GM23338 (cell line): Measurements from ENCODE around the gene CLCNKA. TPM values are rescaled to one million over a fixed set of nuclear protein-coding genes. Genes with fewer than 3 reads are reported as not detected.

ENCODE experiments used
- ATAC-seq: fragments of 200-7000 bp; cut with Tn5 transposase; 3 replicates; pipeline ENCODE4 v1.9.1; 2020
- DNase-seq: peaks from one replicate; pipeline ENCODE4 v3.0.0-alpha.2; 2015; ENCODE audit warnings: low spot score
- H2AFZ ChIP-seq: fragments of 200-600 bp; sonication (generic); 2 replicates; pipeline ENCODE4 v1.8.0; 2016; ENCODE audit warnings: antibody characterized with exemption, mild to moderate bottlenecking, moderate library complexity
- H3F3A ChIP-seq: fragments of 200-600 bp; sonication (generic); replicated peaks from 2 replicates; pipeline ENCODE4 v1.8.0; 2017; ENCODE audit warnings: antibody characterized with exemption, mixed run types, low read depth
- H3K27ac ChIP-seq: fragments of 200-600 bp; sonication (generic); 2 replicates; pipeline ENCODE4 v1.6.1; 2016; ENCODE audit warnings: low read depth
- H3K27me3 ChIP-seq: fragments of 200-600 bp; sonication (generic); 2 replicates; pipeline ENCODE4 v1.8.0; 2016; ENCODE audit warnings: mild to moderate bottlenecking, mixed run types, moderate library complexity; ENCODE audit not compliant: insufficient read depth
- H3K36me3 ChIP-seq: fragments of 200-600 bp; sonication (generic); 2 replicates; pipeline ENCODE4 v1.8.0; 2016; ENCODE audit warnings: mild to moderate bottlenecking; ENCODE audit not compliant: insufficient read depth
- H3K4me1 ChIP-seq: fragments of 200-600 bp; sonication (generic); 2 replicates; pipeline ENCODE4 v1.8.0; 2016; ENCODE audit warnings: mild to moderate bottlenecking, moderate library complexity; ENCODE audit not compliant: insufficient read depth
- H3K4me2 ChIP-seq: fragments of 200-600 bp; sonication (generic); 2 replicates; pipeline ENCODE4 v1.7.1; 2017; ENCODE audit warnings: mixed run types
- H3K4me3 ChIP-seq: fragments of 200-600 bp; sonication (generic); 2 replicates; pipeline ENCODE4 v1.6.1; 2016; ENCODE audit warnings: mixed run types
- H3K79me2 ChIP-seq: fragments of 200-600 bp; sonication (generic); replicated peaks from 2 replicates; pipeline ENCODE4 v1.8.0; 2017; ENCODE audit warnings: mild to moderate bottlenecking; ENCODE audit not compliant: insufficient read depth
- H3K9me2 ChIP-seq: fragments of 200-600 bp; sonication (generic); 2 replicates; pipeline ENCODE4 v1.8.0; 2017; ENCODE audit not compliant: insufficient read depth
- H4K20me1 ChIP-seq: fragments of 200-600 bp; sonication (generic); replicated peaks from 2 replicates; pipeline ENCODE4 v1.8.0; 2017; ENCODE audit warnings: mild to moderate bottlenecking; ENCODE audit not compliant: insufficient read depth
- H3K27ac Mint-ChIP-seq: 2 replicates; pipeline ENCODE4 v1.8.0; 2020; ENCODE audit warnings: inconsistent platforms, mild to moderate bottlenecking, moderate library complexity, mixed read lengths
- H3K27me3 Mint-ChIP-seq: 3 replicates; pipeline ENCODE4 v1.8.0; 2022; ENCODE audit warnings: low read depth, mild to moderate bottlenecking, moderate library complexity, mixed read lengths, inconsistent platforms; ENCODE audit not compliant: insufficient read depth, poor library complexity
- H3K36me3 Mint-ChIP-seq: 3 replicates; pipeline ENCODE4 v1.8.0; 2021; ENCODE audit warnings: low read depth, mild to moderate bottlenecking, inconsistent platforms, moderate library complexity, mixed read lengths
- H3K4me1 Mint-ChIP-seq: 3 replicates; pipeline ENCODE4 v1.8.0; 2020; ENCODE audit warnings: mild to moderate bottlenecking, inconsistent platforms, mixed read lengths
- H3K4me3 Mint-ChIP-seq: 3 replicates; pipeline ENCODE4 v1.8.0; 2021; ENCODE audit warnings: moderate library complexity, mild to moderate bottlenecking, inconsistent platforms, mixed read lengths
- H3K9me3 Mint-ChIP-seq: 3 replicates; pipeline ENCODE4 v1.8.0; 2020; ENCODE audit warnings: moderate library complexity, mild to moderate bottlenecking, inconsistent platforms, mixed read lengths
- CREB1 ChIP-seq: fragments of 250-450 bp; sonication (Bioruptor Pico); IDR thresholded peaks from 2 replicates; pipeline ENCODE4 v1.5.0; 2020; ENCODE audit warnings: low read depth, mild to moderate bottlenecking, moderate library complexity
- CTCF ChIP-seq, 2 experiments: fragments of 200-600 bp in 1 of 2; sonication (generic) in 1 of 2; conservative IDR thresholded peaks; 2 replicates each; pipeline versions ENCODE4 v1.5.1 to v1.6.1; 2016 to 2017; ENCODE audit warnings: antibody characterized with exemption in 2 of 2, low read depth in 2 of 2, mild to moderate bottlenecking in 2 of 2, moderate library complexity in 1 of 2
- ETS1 ChIP-seq: IDR thresholded peaks from 2 replicates; pipeline ENCODE4 v1.6.1; 2016; ENCODE audit warnings: antibody characterized with exemption
- EZH2 ChIP-seq: fragments of 200-600 bp; sonication (generic); IDR thresholded peaks from one replicate; pipeline ENCODE4 v1.8.0; 2017; ENCODE audit warnings: antibody characterized with exemption, mild to moderate bottlenecking, low read depth; ENCODE audit not compliant: unreplicated experiment
- EZH2phosphoT487 ChIP-seq: fragments of 200-600 bp; sonication (generic); IDR thresholded peaks from one replicate; pipeline ENCODE4 v1.8.1; 2018; ENCODE audit warnings: antibody characterized with exemption; ENCODE audit not compliant: unreplicated experiment
- JUNB ChIP-seq: IDR thresholded peaks from one replicate; pipeline ENCODE4 v1.6.1; 2016; ENCODE audit warnings: antibody characterized with exemption; ENCODE audit not compliant: unreplicated experiment
- NANOG ChIP-seq: IDR thresholded peaks from 2 replicates; pipeline ENCODE4 v1.6.1; 2016; ENCODE audit warnings: antibody characterized with exemption, borderline replicate concordance
- POLR2AphosphoS5 ChIP-seq: IDR thresholded peaks from 2 replicates; pipeline ENCODE4 v1.6.1; 2016; ENCODE audit warnings: antibody characterized with exemption, low read depth
- REST ChIP-seq: IDR thresholded peaks from one replicate; pipeline ENCODE4 v1.6.1; 2018; ENCODE audit warnings: antibody characterized with exemption; ENCODE audit not compliant: unreplicated experiment
- STAT1 ChIP-seq: IDR thresholded peaks from one replicate; pipeline ENCODE4 v1.6.1; 2016; ENCODE audit warnings: antibody characterized with exemption; ENCODE audit not compliant: unreplicated experiment
- ZNF114 ChIP-seq: fragments of 250-450 bp; sonication (Bioruptor Pico); IDR thresholded peaks from 2 replicates; pipeline ENCODE4 v1.5.0; 2020; ENCODE audit warnings: mild to moderate bottlenecking, moderate library complexity
- ZNF331 ChIP-seq: fragments of 250-450 bp; sonication (Bioruptor Pico); IDR thresholded peaks from 2 replicates; pipeline ENCODE4 v1.5.0; 2020; ENCODE audit warnings: low read depth, mild to moderate bottlenecking, moderate library complexity
- ZNF462 ChIP-seq: fragments of 250-450 bp; sonication (Bioruptor Pico); IDR thresholded peaks from 2 replicates; pipeline ENCODE4 v1.5.0; 2020; ENCODE audit warnings: mild to moderate bottlenecking, moderate library complexity
- polyA plus RNA-seq: library from polyadenylated mRNA; unstranded; fragments of >200 nt; fragmentation: Nextera tagmentation; extraction: Ambion mirVana; gene quantifications from 2 replicates; pipeline ENCODE4 v1.2.1, GENCODE V29; 2016
- total RNA-seq: library from RNA; depleted of rRNA; stranded (reverse); fragments of >200 nt; shearing (Covaris generic); gene quantifications from 2 replicates; pipeline ENCODE4 v1.2.3, GENCODE V29; 2014

Gene CLCNKA
- total and polyA plus RNA-seq, 2 experiments from 2014 or later, result 0.59 to 0.76 TPM

GRCh38 chr1:16023050-16023653, 1.3 kb downstream of the CLCNKA start:
- Mint-ChIP-seq H3K27ac (no peak overlapping the region), H3K36me3 (no peaks in the 10 kb centered on the region), H3K4me3 (no peak overlapping the region), H3K4me1 (peaks cover 19% of the 10 kb centered on the region), H3K27me3 (peaks cover 27% of the 10 kb centered on the region), H3K9me3 (no peaks in the 10 kb centered on the region)
- no peak for TF ChIP-seq ZNF462 (CRISPR knock-in tag)
- TF ChIP-seq ZNF331, result no peak
- no peak for TF ChIP-seq POLR2AphosphoS5
- no peak for TF ChIP-seq ETS1
- TF ChIP-seq EZH2, result no peak
- TF ChIP-seq REST, result no peak
- no peak for TF ChIP-seq EZH2phosphoT487
- no peak for TF ChIP-seq STAT1
- no peak for TF ChIP-seq ZNF114 (CRISPR knock-in tag)
- no peak for TF ChIP-seq NANOG
- TF ChIP-seq CTCF (conservative IDR thresholded peaks at IDR 0.05; ENCODE audit: low read depth in 2 of 2), result no peak
- TF ChIP-seq JUNB, result no peak
- no peak for TF ChIP-seq CREB1 (CRISPR knock-in tag)
- no peak overlapping the region for H3K27ac ChIP-seq
- H3K36me3 ChIP-seq, result no peaks in the 10 kb centered on the region
- H3F3A ChIP-seq, result no peaks in the 10 kb centered on the region
- H3K27me3 ChIP-seq, result no peaks in the 10 kb centered on the region
- no peak overlapping the region for H3K4me3 ChIP-seq
- no peak for ATAC-seq
- H3K4me2 ChIP-seq, result no peak overlapping the region
- no peaks in the 10 kb centered on the region for H3K79me2 ChIP-seq
- DNase-seq, result no peak
- no peak overlapping the region for H2AFZ ChIP-seq
- H3K9me2 ChIP-seq, result no peaks in the 10 kb centered on the region
- no peaks in the 10 kb centered on the region for H4K20me1 ChIP-seq
- peaks cover 7% of the 10 kb centered on the region for H3K4me1 ChIP-seq
